Activated CD8-positive, alpha-beta memory T cell treated with anti-CD3 and anti-CD28 coated beads for 36 hours (primary cell): ENCODE data around the gene PROC. TPM values are rescaled to one million over a fixed set of nuclear protein-coding genes. Genes with fewer than 3 reads are reported as not detected.

ENCODE experiments used
- CTCF ChIA-PET: fragments of 350-600 bp; sonication (Branson Sonifier 250); formaldehyde crosslinking; loops from one replicate; lab custom pipeline; 2021; ENCODE audit warnings: antibody characterized with exemption; lab: Charles Lee
- POLR2A ChIA-PET: fragments of 350-600 bp; sonication (Branson Sonifier 250); formaldehyde crosslinking; loops from one replicate; lab custom pipeline; 2021; ENCODE audit warnings: antibody characterized with exemption; lab: Charles Lee
- total RNA-seq, 2 experiments: library from RNA; stranded (reverse); gene quantifications; one replicate each; pipeline ENCODE4 v1.2.3, GENCODE V29; 2021

PROC gene
- total RNA-seq, 2 experiments from 2014 or later = 0.36 TPM; not detected in 1

- POLR2A ChIA-PET = interaction anchor here (1.0 kb wide), 1 partner anchor 22 kb away, joined by 4 read pairs; no protein-coding TSS in a partner anchor
Observed at GRCh38 chr2:127410871-127411652, 7.2 kb upstream of the PROC start.

GRCh38 chr2:127411653-127412369 lies 6.4 kb upstream of the PROC start:
- ChIA-PET POLR2A (no interaction called here), CTCF (interaction anchor here (1.4 to 1.8 kb wide), 2 partner anchors 13 to 23 kb away, joined by 5 to 12 read pairs; no protein-coding TSS in a partner anchor)

More at GRCh38 chr2:127410871-127411652, 7.2 kb upstream of the PROC start:
- CTCF ChIA-PET = interaction anchor here (0.9 to 1.8 kb wide), 3 partner anchors 12 to 22 kb away, joined by 3 to 12 read pairs (median 5); no protein-coding TSS in a partner anchor

DNA sequence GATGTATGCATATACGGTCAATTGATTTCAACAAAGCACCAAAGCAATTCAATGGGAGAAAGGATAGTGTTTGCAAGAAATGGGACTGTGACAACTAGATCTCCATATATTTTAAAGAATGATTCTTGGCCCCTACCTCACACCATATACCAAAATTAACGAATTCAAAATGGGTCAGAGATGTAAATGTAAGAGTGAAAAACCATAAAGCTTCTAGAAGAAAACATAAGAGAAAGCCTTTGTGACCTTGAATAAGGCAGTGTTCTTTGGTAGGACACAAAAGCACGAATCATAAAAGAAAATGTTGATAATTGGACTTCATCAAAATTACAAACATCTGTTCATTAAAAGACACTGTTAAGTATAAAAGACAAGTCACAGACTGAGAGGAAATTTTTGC lies 5.0 kb upstream of the PROC start:
- ChIA-PET CTCF (no interaction called here), POLR2A (no interaction called here)

GRCh38 chr2:127413782-127414637 lies 4.2 kb upstream of the PROC start:
- POLR2A ChIA-PET = no interaction called here
- CTCF ChIA-PET = interaction anchor here (1.5 kb wide), 1 partner anchor 12 kb away, joined by 3 read pairs; no protein-coding TSS in a partner anchor

DNA sequence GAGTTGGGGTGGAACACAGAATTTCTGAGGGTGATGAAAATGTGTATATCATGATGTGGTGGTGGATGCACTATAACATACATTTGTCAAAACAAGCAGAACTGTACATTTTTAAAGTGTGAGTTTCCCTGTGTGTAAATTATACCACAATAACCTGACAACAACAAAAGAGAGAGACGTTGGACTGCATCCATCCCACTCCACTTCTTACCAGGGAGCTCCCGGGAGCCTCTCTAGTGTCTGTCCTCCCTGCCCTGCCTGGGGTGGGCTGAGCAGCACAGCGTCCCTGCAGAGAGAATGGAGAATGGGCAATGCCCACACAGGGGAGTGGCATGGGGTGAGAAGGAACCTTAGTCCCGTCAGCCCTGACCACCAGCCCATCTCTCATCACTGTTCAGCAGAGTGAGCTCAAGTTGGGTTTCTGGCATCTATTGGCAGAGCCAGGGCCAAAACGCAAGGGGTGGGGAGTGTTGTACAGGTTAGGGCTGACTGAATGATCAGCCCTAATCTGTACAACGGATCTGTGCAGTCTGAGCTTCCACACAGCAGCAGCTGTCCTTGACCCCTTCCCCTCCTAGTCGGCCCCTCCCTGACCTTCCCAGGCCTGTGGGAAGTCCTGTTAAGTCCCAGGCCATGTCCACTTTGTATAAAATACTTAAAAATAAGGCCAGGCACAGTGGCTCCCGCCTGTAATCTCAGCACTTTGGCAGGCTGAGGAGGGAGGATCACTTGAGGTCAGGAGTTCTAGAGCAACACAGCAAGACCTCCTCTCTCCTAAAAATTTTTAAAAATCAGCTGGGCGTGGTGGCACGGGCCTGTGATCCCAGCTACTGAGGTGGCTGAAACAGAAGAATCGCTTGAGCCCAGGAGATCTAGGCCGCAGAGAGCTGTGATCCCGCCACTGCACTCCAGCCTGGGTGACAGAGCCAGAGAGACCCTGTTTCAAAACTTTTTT lies 3.3 kb upstream of the PROC start:
- ChIA-PET POLR2A (interaction anchor here (0.6 to 1.8 kb wide), 2 partner anchors 26 to 121 kb away, joined by 3 to 6 read pairs; partner anchors contain the start of genes ERCC3 and MAP3K2), CTCF (interaction anchor here (1.0 to 2.5 kb wide), 3 partner anchors 13 to 65 kb away, joined by 3 to 8 read pairs (median 3); no protein-coding TSS in a partner anchor)

GRCh38 chr2:127415593-127416505 lies 2.4 kb upstream of the PROC start:
- ChIA-PET CTCF (interaction anchor here (0.9 to 2.5 kb wide), 6 partner anchors 13 to 66 kb away, joined by 3 to 8 read pairs (median 3); no protein-coding TSS in a partner anchor), POLR2A (interaction anchor here (0.6 to 1.8 kb wide), 2 partner anchors 27 to 122 kb away, joined by 3 to 6 read pairs; partner anchors contain the start of genes ERCC3 and MAP3K2)

DNA sequence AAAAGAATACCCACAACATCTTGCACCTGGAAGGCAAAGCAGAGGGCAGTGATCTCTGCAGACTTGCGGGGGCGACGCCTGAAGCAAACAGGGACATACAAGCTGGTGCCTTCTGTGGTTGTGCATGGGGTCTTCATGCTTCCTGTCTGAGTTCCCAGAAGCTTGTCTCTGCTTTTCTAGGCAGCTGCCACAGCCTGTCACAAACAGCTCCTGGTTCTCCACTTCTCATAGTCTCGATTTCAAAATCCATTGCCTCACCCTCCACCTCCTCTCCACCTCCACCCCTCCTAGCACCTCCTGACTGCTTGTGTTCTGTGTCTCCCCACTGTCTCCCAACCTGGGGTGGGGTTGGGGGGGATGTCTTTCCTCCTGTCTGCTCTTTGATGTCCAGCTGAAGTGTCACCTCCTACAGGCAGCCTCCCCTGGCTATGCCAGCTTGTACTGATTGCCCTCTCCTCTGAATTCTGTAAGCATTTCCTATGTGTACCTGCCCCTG lies 1.7 kb upstream of the PROC start:
- ChIA-PET CTCF (interaction anchor here (0.9 to 2.5 kb wide), 5 partner anchors 16 to 67 kb away, joined by 3 to 8 read pairs (median 3); no protein-coding TSS in a partner anchor), POLR2A (interaction anchor here (1.8 kb wide), 1 partner anchor 28 kb away, joined by 6 read pairs; the partner anchor contains the start of gene MAP3K2)

GRCh38 chr2:127417406-127417805 lies 821 bp upstream of the PROC start:
- ChIA-PET POLR2A (interaction anchor here (0.6 kb wide), 1 partner anchor 36 kb away, joined by 5 read pairs; no protein-coding TSS in a partner anchor), CTCF (interaction anchor here (2.5 kb wide), 1 partner anchor 68 kb away, joined by 8 read pairs; no protein-coding TSS in a partner anchor)

DNA sequence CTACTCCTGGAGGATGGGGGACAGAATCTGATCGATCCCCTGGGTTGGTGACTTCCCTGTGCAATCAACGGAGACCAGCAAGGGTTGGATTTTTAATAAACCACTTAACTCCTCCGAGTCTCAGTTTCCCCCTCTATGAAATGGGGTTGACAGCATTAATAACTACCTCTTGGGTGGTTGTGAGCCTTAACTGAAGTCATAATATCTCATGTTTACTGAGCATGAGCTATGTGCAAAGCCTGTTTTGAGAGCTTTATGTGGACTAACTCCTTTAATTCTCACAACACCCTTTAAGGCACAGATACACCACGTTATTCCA lies 844 bp downstream of the PROC start:
- CTCF ChIA-PET = interaction anchor here (1.5 kb wide), 1 partner anchor 35 kb away, joined by 4 read pairs; no protein-coding TSS in a partner anchor
- POLR2A ChIA-PET = no interaction called here

DNA sequence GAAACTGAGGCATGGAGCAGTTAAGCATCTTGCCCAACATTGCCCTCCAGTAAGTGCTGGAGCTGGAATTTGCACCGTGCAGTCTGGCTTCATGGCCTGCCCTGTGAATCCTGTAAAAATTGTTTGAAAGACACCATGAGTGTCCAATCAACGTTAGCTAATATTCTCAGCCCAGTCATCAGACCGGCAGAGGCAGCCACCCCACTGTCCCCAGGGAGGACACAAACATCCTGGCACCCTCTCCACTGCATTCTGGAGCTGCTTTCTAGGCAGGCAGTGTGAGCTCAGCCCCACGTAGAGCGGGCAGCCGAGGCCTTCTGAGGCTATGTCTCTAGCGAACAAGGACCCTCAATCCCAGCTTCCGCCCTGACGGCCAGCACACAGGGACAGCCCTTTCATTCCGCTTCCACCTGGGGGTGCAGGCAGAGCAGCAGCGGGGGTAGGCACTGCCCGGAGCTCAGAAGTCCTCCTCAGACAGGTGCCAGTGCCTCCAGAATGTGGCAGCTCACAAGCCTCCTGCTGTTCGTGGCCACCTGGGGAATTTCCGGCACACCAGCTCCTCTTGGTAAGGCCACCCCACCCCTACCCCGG lies 1.3 kb downstream of the PROC start:
- ChIA-PET POLR2A (no interaction called here), CTCF (interaction anchor here (1.5 kb wide), 1 partner anchor 34 kb away, joined by 4 read pairs; no protein-coding TSS in a partner anchor)

DNA sequence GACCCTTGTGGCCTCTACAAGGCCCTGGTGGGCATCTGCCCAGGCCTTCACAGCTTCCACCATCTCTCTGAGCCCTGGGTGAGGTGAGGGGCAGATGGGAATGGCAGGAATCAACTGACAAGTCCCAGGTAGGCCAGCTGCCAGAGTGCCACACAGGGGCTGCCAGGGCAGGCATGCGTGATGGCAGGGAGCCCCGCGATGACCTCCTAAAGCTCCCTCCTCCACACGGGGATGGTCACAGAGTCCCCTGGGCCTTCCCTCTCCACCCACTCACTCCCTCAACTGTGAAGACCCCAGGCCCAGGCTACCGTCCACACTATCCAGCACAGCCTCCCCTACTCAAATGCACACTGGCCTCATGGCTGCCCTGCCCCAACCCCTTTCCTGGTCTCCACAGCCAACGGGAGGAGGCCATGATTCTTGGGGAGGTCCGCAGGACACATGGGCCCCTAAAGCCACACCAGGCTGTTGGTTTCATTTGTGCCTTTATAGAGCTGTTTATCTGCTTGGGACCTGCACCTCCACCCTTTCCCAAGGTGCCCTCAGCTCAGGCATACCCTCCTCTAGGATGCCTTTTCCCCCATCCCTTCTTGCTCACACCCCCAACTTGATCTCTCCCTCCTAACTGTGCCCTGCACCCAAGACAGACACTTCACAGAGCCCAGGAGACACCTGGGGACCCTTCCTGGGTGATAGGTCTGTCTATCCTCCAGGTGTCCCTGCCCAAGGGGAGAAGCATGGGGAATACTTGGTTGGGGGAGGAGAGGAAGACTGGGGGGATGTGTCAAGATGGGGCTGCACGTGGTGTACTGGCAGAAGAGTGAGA lies 2.0 kb downstream of the PROC start:
- ChIA-PET POLR2A (no interaction called here), CTCF (interaction anchor here (1.5 kb wide), 1 partner anchor 33 kb away, joined by 4 read pairs; no protein-coding TSS in a partner anchor)

DNA sequence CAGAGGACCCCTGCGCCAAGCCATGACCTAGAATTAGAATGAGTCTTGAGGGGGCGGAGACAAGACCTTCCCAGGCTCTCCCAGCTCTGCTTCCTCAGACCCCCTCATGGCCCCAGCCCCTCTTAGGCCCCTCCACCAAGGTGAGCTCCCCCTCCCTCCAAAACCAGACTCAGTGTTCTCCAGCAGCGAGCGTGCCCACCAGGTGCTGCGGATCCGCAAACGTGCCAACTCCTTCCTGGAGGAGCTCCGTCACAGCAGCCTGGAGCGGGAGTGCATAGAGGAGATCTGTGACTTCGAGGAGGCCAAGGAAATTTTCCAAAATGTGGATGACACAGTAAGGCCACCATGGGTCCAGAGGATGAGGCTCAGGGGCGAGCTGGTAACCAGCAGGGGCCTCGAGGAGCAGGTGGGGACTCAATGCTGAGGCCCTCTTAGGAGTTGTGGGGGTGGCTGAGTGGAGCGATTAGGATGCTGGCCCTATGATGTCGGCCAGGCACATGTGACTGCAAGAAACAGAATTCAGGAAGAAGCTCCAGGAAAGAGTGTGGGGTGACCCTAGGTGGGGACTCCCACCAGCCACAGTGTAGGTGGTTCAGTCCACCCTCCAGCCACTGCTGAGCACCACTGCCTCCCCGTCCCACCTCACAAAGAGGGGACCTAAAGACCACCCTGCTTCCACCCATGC lies 3.0 kb downstream of the PROC start:
- CTCF ChIA-PET = no interaction called here
- POLR2A ChIA-PET = no interaction called here

- ChIA-PET CTCF (no interaction called here), POLR2A (no interaction called here)
Observed at GRCh38 chr2:127421871-127422558, 3.8 kb downstream of the PROC start.
